K562 (cell line): Measurements from ENCODE around the gene OGFR. TPM values are rescaled to one million over a fixed set of nuclear protein-coding genes. Genes with fewer than 3 reads are reported as not detected.
A peak's percentile ranks its signal among the peaks of the same experiment; 100 is the strongest.

ENCODE experiments used
- NCOA2 ChIP-seq, 2 experiments: fragments of 450-650 bp; IDR thresholded peaks; 2 replicates each; pipeline ENCODE4 v1.6.1; 2018; ENCODE audit warnings: mild to moderate bottlenecking in 2 of 2, moderate library complexity in 1 of 2; ENCODE audit not compliant: partially characterized antibody in 2 of 2
- PCBP2 ChIP-seq: fragments of 200-400 bp; formaldehyde crosslinking; IDR thresholded peaks from 2 replicates; pipeline ENCODE4 v1.6.1; 2018; ENCODE audit warnings: low read length, low read depth, mild to moderate bottlenecking, moderate library complexity; ENCODE audit not compliant: poor library complexity, severe bottlenecking
- ZNF174 ChIP-seq: fragments of 250-450 bp; sonication (Bioruptor Pico); IDR thresholded peaks from 2 replicates; pipeline ENCODE4 v1.4.0; 2020; ENCODE audit warnings: mild to moderate bottlenecking
- polyA plus RNA-seq, 8 experiments: library from polyadenylated mRNA; depleted of rRNA in 4 of 8; stranded (reverse) in 5 of 8; unstranded in 3 of 8; fragments of >200 nt; fragmentation: Nextera tagmentation in 2 of 8; fragmentation: Illumina TruSeq in 1 of 8; extraction: Ambion mirVana in 2 of 8; extraction: Trizol in 1 of 8; gene quantifications; 2 replicates each; pipeline versions ENCODE4 v1.2.1 to v1.2.3, GENCODE V29; 2011 to 2014; ENCODE audit warnings: inconsistent platforms in 1 of 8, missing spikeins in 1 of 8
- total RNA-seq, 7 experiments: library from RNA; depleted of rRNA in 6 of 7; stranded (reverse); fragments of >200 nt in 6 of 7; fragmentation: Illumina TruSeq in 2 of 7; extraction: Trizol in 2 of 7; gene quantifications; 2 replicates each; pipeline versions ENCODE4 v1.2.1 to v1.2.3, GENCODE V29; 2011 to 2021; ENCODE audit warnings: low replicate concordance in 1 of 7
- TF ChIP-seq, protein P1 (sequence below): sonication (generic); formaldehyde crosslinking; IDR thresholded peaks from 2 replicates; pipeline ENCODE4 v1.8.0; 2022; ENCODE audit warnings: mild to moderate bottlenecking, missing genetic modification reagents
- TF ChIP-seq, protein P2 (sequence below), 2 experiments: fragments of 450-650 bp; IDR thresholded peaks; 2 replicates each; pipeline ENCODE4 v1.6.1; 2018; ENCODE audit warnings: mild to moderate bottlenecking in 2 of 2, low read depth in 1 of 2; ENCODE audit not compliant: partially characterized antibody in 2 of 2
- TF ChIP-seq, protein P3 (sequence below): fragments of 450-650 bp; IDR thresholded peaks from 2 replicates; pipeline ENCODE4 v1.6.1; 2016

OGFR gene
- total and polyA plus RNA-seq, 9 of the 15 experiments (the other 6 are each of a cell fraction or from before 2014, with no cell fraction given): 0.39 to 56.3 (median 17.5) TPM

DNA sequence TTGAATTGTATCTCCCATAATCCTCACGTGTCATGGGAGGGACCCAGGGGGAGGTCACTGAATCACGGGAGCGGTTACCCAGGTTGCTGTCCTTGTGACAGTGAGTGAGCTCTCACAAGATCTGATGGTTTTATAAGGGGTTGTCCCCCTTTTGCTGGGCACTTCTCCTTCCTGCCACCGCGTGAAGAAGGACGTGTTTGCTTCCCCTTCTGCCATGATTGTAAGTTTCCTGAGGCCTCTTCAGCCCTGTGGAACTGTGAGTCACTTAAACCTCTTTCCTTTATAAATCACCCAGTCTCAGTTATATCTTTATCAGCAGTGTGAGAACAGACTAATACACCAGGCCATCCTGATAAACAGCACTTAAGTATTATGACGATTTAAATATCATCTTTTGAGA, 17.3 kb upstream of the OGFR start (continued):
- no peak for TF ChIP-seq ZNF174 (CRISPR knock-in tag)
- no peak for TF ChIP-seq PCBP2
- TF ChIP-seq, protein P1, sequence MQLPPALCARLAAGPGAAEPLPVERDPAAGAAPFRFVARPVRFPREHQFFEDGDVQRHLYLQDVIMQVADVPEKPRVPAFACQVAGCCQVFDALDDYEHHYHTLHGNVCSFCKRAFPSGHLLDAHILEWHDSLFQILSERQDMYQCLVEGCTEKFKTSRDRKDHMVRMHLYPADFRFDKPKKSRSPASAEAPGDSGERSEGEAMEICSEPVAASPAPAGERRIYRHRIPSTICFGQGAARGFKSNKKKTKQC (CRISPR knock-in tag): no peak
- TF ChIP-seq, protein P2, sequence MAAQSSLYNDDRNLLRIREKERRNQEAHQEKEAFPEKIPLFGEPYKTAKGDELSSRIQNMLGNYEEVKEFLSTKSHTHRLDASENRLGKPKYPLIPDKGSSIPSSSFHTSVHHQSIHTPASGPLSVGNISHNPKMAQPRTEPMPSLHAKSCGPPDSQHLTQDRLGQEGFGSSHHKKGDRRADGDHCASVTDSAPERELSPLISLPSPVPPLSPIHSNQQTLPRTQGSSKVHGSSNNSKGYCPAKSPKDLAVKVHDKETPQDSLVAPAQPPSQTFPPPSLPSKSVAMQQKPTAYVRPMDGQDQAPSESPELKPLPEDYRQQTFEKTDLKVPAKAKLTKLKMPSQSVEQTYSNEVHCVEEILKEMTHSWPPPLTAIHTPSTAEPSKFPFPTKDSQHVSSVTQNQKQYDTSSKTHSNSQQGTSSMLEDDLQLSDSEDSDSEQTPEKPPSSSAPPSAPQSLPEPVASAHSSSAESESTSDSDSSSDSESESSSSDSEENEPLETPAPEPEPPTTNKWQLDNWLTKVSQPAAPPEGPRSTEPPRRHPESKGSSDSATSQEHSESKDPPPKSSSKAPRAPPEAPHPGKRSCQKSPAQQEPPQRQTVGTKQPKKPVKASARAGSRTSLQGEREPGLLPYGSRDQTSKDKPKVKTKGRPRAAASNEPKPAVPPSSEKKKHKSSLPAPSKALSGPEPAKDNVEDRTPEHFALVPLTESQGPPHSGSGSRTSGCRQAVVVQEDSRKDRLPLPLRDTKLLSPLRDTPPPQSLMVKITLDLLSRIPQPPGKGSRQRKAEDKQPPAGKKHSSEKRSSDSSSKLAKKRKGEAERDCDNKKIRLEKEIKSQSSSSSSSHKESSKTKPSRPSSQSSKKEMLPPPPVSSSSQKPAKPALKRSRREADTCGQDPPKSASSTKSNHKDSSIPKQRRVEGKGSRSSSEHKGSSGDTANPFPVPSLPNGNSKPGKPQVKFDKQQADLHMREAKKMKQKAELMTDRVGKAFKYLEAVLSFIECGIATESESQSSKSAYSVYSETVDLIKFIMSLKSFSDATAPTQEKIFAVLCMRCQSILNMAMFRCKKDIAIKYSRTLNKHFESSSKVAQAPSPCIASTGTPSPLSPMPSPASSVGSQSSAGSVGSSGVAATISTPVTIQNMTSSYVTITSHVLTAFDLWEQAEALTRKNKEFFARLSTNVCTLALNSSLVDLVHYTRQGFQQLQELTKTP (IDR thresholded peaks at IDR 0.05; ENCODE audit: low read depth in 1 of 2, partially characterized antibody in 2 of 2): no peak
- no peak for TF ChIP-seq NCOA2 (IDR thresholded peaks at IDR 0.05; ENCODE audit: partially characterized antibody in 2 of 2)
- TF ChIP-seq, protein P3, sequence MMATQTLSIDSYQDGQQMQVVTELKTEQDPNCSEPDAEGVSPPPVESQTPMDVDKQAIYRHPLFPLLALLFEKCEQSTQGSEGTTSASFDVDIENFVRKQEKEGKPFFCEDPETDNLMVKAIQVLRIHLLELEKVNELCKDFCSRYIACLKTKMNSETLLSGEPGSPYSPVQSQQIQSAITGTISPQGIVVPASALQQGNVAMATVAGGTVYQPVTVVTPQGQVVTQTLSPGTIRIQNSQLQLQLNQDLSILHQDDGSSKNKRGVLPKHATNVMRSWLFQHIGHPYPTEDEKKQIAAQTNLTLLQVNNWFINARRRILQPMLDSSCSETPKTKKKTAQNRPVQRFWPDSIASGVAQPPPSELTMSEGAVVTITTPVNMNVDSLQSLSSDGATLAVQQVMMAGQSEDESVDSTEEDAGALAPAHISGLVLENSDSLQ: peak; percentile 31; the same call in 1 of the 2 replicates
- TF ChIP-seq, all 486 proteins: peak for 5
